RPMI7951 (cell line): Measurements from ENCODE around the gene DIO1. TPM values are rescaled to one million over a fixed set of nuclear protein-coding genes. Genes with fewer than 3 reads are reported as not detected.

Source experiments
- DNase-seq: peaks from one replicate; pipeline ENCODE4 v3.0.0-alpha.2; 2012; ENCODE audit warnings: low read depth
- total RNA-seq: library from RNA; depleted of rRNA; stranded (reverse); fragments of >200 nt; shearing (Covaris generic); gene quantifications from 2 replicates; pipeline ENCODE4 v1.2.3, GENCODE V29; 2014

Gene DIO1
- total RNA-seq, 1 experiment from 2014 or later, result not detected

- no peak for DNase-seq
Observed at GRCh38 chr1:53942127-53942957, 48.4 kb downstream of the DIO1 start.

- no peak for DNase-seq
Observed at GRCh38 chr1:53943090-53943489, 49.1 kb downstream of the DIO1 start.

GRCh38 chr1:53943490-53944043, 49.6 kb downstream of the DIO1 start:
- DNase-seq, result no peak

- peak; percentile 15 for DNase-seq
Observed at GRCh38 chr1:53944469-53945182, 50.6 kb downstream of the DIO1 start.

GRCh38 chr1:53945183-53945432, 51.1 kb downstream of the DIO1 start:
- DNase-seq, result no peak

GRCh38 chr1:53945433-53946251, 51.7 kb downstream of the DIO1 start, which contains the start of gene IFT25:
Gene IFT25 (minus strand): TSS chr1:53945699. CDS start chr1:53940082, 5,617 bp downstream.
- DNase-seq, result peak; percentile 93

- DNase-seq, result no peak
Observed at GRCh38 chr1:53946252-53947171, 52.5 kb downstream of the DIO1 start, which contains the start of gene LRRC42. Gene LRRC42 (plus strand): TSS chr1:53946350. CDS start chr1:53952000, 5,650 bp downstream.

- no peak for DNase-seq
Observed at GRCh38 chr1:53947172-53947907, 53.4 kb downstream of the DIO1 start.

GRCh38 chr1:53948291-53948690, 54.3 kb downstream of the DIO1 start:
- DNase-seq, result no peak

- DNase-seq, result peak; percentile 42
Observed at GRCh38 chr1:53949023-53949990, 55.3 kb downstream of the DIO1 start.

- no peak for DNase-seq
Observed at GRCh38 chr1:53951697-53952096, 57.7 kb downstream of the DIO1 start.

GRCh38 chr1:53954128-53954527, 60.1 kb downstream of the DIO1 start:
- DNase-seq, result no peak

GRCh38 chr1:53956308-53957168, 62.6 kb downstream of the DIO1 start:
- no peak for DNase-seq

- peak; percentile 53 for DNase-seq
Observed at GRCh38 chr1:53957194-53957818, 63.3 kb downstream of the DIO1 start.

- DNase-seq, result peak; percentile 27
Observed at GRCh38 chr1:53959664-53960250, 65.8 kb downstream of the DIO1 start.
